Measurements from ENCODE around the gene CTTNBP2.

DNA sequence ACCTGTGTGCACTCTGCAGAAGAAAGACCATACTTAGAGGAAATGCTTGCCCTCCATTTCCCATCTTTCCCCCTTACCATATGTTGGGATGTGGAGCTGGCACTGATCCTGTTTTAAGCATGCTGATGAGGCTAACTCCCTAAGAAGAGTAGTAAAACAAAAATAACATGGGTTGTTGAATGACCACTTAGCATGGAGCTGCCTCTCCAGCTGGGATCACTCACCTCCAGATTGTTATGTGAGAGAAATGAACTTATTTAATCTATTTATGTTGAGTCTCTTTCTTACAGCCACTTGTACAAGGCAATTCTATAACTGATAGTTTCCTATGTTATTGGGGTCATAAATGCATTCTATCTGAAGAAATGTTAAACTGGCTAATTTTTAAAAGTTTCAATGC, 17.0 kb downstream of the CTTNBP2 start:
- TF ChIP-seq POLR2A (IDR thresholded peaks at IDR 0.05; ENCODE audit: low read depth, low read length) (no peak), TAF1 (IDR thresholded peaks at IDR 0.05; ENCODE audit: borderline replicate concordance, low read depth, low read length) (no peak), POLR2AphosphoS5 (IDR thresholded peaks at IDR 0.05; ENCODE audit: low read depth, low read length) (no peak)

All from GM12892 (cell line).